Retina (tissue), 1 donor: ENCODE results near the gene RRP12.

Source experiments
- DNase-seq: peaks from one replicate; pipeline ENCODE4 v3.0.0-alpha.2; 2016

RRP12 gene

GRCh38 chr10:97307866-97308780 lies 93.0 kb downstream of the RRP12 start:
- DNase-seq: no peak

- DNase-seq: no peak
These were observed 93.7 kb downstream of the RRP12 start for GRCh38 chr10:97307441-97307840.
